Measurements from ENCODE around the gene OR52H1.

Gene OR52H1

GRCh38 chr11:5564259-5565019 is 16.1 kb upstream of the OR52H1 start:
- Histone ChIP-seq H3K27me3 (ENCODE audit: control insufficient read depth, insufficient read depth, low read length) (no peaks in the 10 kb centered on the region), H3K27ac (ENCODE audit: low read depth, low read length) (no peak overlapping the region), H3K4me3 (ENCODE audit: low read length) (no peak overlapping the region), H3K4me1 (ENCODE audit: control insufficient read depth, insufficient read depth, low read length) (no peaks in the 10 kb centered on the region), H3K9ac (ENCODE audit: low read length) (no peak overlapping the region), H3K36me3 (ENCODE audit: control insufficient read depth, insufficient read depth, low read length) (no peaks in the 10 kb centered on the region)

DNA sequence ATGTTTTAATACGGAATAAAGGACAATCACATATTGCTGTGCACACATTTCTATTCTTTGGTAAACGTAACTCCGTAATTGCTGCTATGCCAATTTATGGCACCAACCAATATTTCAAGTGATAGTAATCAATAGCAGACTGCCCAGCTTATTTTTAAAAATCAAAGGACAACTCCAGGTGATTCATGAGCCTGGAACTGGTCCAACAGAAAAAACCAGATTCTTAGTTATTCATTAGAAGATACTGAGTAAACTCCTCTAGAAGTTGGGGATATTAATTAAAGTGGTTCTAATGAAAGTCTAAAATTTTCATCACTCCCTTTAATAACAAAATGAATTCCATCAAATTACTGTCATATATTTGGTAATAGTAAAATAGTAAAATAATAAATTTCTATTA is 9.4 kb upstream of the OR52H1 start:
- Histone ChIP-seq H3K4me1 (ENCODE audit: control insufficient read depth, insufficient read depth, low read length) (no peaks in the 10 kb centered on the region), H3K27ac (ENCODE audit: low read depth, low read length) (no peak overlapping the region), H3K4me3 (ENCODE audit: low read length) (no peak overlapping the region), H3K27me3 (ENCODE audit: control insufficient read depth, insufficient read depth, low read length) (no peaks in the 10 kb centered on the region), H3K9ac (ENCODE audit: low read length) (no peak overlapping the region), H3K36me3 (ENCODE audit: control insufficient read depth, insufficient read depth, low read length) (no peaks in the 10 kb centered on the region)

DNA sequence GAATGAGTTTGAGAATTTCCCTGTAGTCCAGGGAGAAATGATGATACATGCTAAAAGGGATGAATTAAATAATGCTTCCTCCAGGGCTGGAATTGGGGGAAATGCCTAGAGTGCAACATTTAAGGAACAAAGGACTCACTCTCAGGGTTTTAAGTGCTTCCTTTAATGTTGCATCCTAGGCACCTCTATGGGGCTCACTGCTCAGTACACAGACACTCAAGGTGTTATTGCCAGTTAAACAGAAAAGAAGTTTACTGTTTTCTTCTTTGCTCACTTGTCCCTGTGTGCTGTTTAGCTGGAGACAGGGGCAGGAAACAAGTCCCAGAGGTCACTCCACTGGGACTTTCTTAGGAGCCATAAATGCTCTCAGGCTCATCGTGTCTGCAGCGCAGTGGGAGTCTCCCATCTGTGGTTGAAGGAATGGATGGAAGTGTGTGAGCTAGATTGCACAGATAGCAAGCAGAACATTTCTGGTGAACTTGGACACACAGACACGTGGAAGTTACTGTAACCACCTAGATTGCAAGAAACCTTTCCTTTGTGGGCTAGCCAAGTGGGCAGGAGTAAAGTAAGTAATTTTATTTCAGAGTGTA is 8.4 kb upstream of the OR52H1 start:
- no peak overlapping the region for H3K9ac ChIP-seq (ENCODE audit: low read length)
- no peaks in the 10 kb centered on the region for H3K4me1 ChIP-seq (ENCODE audit: control insufficient read depth, insufficient read depth, low read length)
- no peak overlapping the region for H3K4me3 ChIP-seq (ENCODE audit: low read length)
- no peak overlapping the region for H3K27ac ChIP-seq (ENCODE audit: low read depth, low read length)
- no peaks in the 10 kb centered on the region for H3K36me3 ChIP-seq (ENCODE audit: control insufficient read depth, insufficient read depth, low read length)
- H3K27me3 ChIP-seq (ENCODE audit: control insufficient read depth, insufficient read depth, low read length) = no peaks in the 10 kb centered on the region

DNA sequence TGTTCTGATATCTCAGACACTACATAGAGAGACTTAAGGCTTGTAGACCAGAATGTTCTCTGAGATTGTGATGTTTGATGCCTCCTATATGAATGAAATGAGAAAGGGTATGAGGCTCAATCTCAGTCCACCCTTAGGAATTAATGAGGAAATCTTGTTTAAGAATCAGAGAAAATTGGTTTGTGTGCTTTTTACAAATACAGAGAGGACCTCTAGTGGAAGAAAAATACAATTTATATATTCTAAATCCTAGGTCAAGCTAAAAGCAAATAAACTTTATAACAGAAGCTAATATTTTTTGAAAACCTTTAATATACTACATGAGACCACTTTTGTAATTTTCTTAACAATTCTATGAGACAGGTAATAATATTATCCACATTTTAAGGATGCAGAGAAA is 5.0 kb upstream of the OR52H1 start:
- H3K4me1 ChIP-seq (ENCODE audit: control insufficient read depth, insufficient read depth, low read length) = no peaks in the 10 kb centered on the region
- no peaks in the 10 kb centered on the region for H3K27me3 ChIP-seq (ENCODE audit: control insufficient read depth, insufficient read depth, low read length)
- H3K9ac ChIP-seq (ENCODE audit: low read length) = no peak overlapping the region
- no peak overlapping the region for H3K4me3 ChIP-seq (ENCODE audit: low read length)
- H3K36me3 ChIP-seq (ENCODE audit: control insufficient read depth, insufficient read depth, low read length) = no peaks in the 10 kb centered on the region
- H3K27ac ChIP-seq (ENCODE audit: low read depth, low read length) = no peak overlapping the region

DNA sequence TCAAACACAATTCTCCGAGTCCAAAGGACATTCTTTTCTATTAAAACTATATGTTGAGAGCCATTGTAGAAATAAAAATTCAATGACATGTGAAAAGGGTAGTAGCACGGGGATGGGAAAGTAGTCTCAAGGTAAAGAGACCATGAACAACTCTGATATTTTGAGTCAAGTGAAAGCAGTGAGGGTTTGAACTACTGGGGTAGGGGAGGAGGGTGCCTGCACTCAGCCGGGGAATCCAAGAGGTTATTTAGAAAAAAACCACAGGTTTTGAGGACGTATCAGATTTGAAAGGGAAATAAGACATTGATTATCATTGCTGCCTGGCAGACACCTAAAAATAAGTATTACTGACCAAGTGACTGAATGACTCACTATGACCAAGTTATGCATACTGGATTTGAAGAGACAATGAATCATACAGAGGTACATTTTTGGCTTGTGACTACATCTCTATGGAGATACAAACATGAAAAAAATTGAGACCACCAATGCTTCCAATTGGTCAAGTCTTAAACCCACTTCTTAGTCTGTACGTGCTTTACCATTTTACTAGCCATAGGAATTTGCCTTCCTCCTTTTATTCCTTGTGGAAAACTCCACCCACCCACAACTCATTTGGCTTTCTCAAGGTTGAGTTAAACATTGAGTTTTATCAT is 2.2 kb upstream of the OR52H1 start:
- Histone ChIP-seq H3K9ac (ENCODE audit: low read length) (no peak overlapping the region), H3K4me1 (ENCODE audit: control insufficient read depth, insufficient read depth, low read length) (no peaks in the 10 kb centered on the region), H3K27ac (ENCODE audit: low read depth, low read length) (no peak overlapping the region), H3K36me3 (ENCODE audit: control insufficient read depth, insufficient read depth, low read length) (no peaks in the 10 kb centered on the region), H3K27me3 (ENCODE audit: control insufficient read depth, insufficient read depth, low read length) (no peaks in the 10 kb centered on the region), H3K4me3 (ENCODE audit: low read length) (no peak overlapping the region)

- H3K27me3 ChIP-seq (ENCODE audit: control insufficient read depth, insufficient read depth, low read length) = no peaks in the 10 kb centered on the region
- H3K9ac ChIP-seq (ENCODE audit: low read length) = no peak overlapping the region
- no peak overlapping the region for H3K4me3 ChIP-seq (ENCODE audit: low read length)
- H3K27ac ChIP-seq (ENCODE audit: low read depth, low read length) = no peak overlapping the region
- H3K36me3 ChIP-seq (ENCODE audit: control insufficient read depth, insufficient read depth, low read length) = no peaks in the 10 kb centered on the region
- H3K4me1 ChIP-seq (ENCODE audit: control insufficient read depth, insufficient read depth, low read length) = no peaks in the 10 kb centered on the region
Observed at GRCh38 chr11:5547982-5548381, 358 bp downstream of the OR52H1 start.

DNA sequence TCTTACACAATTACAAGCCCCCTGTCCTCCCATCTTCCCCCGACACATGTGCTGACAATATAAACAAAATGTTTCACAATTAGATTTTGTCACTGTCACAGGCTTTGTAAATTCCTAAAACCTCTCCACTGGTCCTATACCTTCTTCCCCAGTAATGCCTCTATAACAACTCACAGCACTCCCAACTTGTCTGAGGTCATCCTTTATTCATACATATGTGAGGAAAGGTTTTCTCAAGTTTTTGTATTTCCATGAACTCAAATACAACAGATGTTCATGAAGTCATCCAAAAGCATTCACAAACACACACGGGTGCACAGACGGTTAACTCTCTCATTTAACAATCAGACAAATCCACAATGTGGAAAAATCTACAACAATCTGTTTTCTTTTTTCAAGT is 1.9 kb downstream of the OR52H1 start:
- H3K36me3 ChIP-seq (ENCODE audit: control insufficient read depth, insufficient read depth, low read length) = no peaks in the 10 kb centered on the region
- no peaks in the 10 kb centered on the region for H3K4me1 ChIP-seq (ENCODE audit: control insufficient read depth, insufficient read depth, low read length)
- H3K27ac ChIP-seq (ENCODE audit: low read depth, low read length) = no peak overlapping the region
- H3K9ac ChIP-seq (ENCODE audit: low read length) = no peak overlapping the region
- no peak overlapping the region for H3K4me3 ChIP-seq (ENCODE audit: low read length)
- no peaks in the 10 kb centered on the region for H3K27me3 ChIP-seq (ENCODE audit: control insufficient read depth, insufficient read depth, low read length)

DNA sequence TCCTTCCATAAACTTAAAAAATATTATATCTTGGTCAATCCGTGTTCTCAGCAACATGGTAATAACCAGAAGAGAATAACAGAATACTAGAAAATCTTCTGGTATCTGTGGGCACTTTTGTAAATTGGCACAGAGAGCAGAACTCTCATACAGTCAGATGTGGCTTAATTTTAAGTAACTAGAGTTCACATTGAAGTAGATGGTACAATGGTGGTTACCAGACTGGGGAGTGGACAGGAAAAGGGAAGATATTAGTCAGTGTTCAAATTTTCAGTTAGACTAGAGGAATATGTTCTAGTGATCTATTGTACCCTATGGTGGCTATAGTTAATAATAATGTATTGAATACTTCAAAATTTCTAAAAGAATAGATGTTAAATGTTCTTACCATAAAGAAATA is 6.9 kb downstream of the OR52H1 start:
- Histone ChIP-seq H3K27me3 (ENCODE audit: control insufficient read depth, insufficient read depth, low read length) (no peaks in the 10 kb centered on the region), H3K4me1 (ENCODE audit: control insufficient read depth, insufficient read depth, low read length) (no peaks in the 10 kb centered on the region), H3K9ac (ENCODE audit: low read length) (no peak overlapping the region), H3K36me3 (ENCODE audit: control insufficient read depth, insufficient read depth, low read length) (no peaks in the 10 kb centered on the region), H3K27ac (ENCODE audit: low read depth, low read length) (no peak overlapping the region), H3K4me3 (ENCODE audit: low read length) (no peak overlapping the region)

- H3K9ac ChIP-seq (ENCODE audit: low read length) = no peak overlapping the region
- H3K4me1 ChIP-seq (ENCODE audit: control insufficient read depth, insufficient read depth, low read length) = no peaks in the 10 kb centered on the region
- H3K27ac ChIP-seq (ENCODE audit: low read depth, low read length) = no peak overlapping the region
- no peaks in the 10 kb centered on the region for H3K36me3 ChIP-seq (ENCODE audit: control insufficient read depth, insufficient read depth, low read length)
- no peak overlapping the region for H3K4me3 ChIP-seq (ENCODE audit: low read length)
- H3K27me3 ChIP-seq (ENCODE audit: control insufficient read depth, insufficient read depth, low read length) = no peaks in the 10 kb centered on the region
Observed at GRCh38 chr11:5536482-5536881, 11.9 kb downstream of the OR52H1 start.

- Histone ChIP-seq H3K27me3 (ENCODE audit: control insufficient read depth, insufficient read depth, low read length) (no peaks in the 10 kb centered on the region), H3K4me3 (ENCODE audit: low read length) (no peak overlapping the region), H3K27ac (ENCODE audit: low read depth, low read length) (no peak overlapping the region), H3K9ac (ENCODE audit: low read length) (no peak overlapping the region), H3K4me1 (ENCODE audit: control insufficient read depth, insufficient read depth, low read length) (no peaks in the 10 kb centered on the region), H3K36me3 (ENCODE audit: control insufficient read depth, insufficient read depth, low read length) (no peaks in the 10 kb centered on the region)
Observed at GRCh38 chr11:5534046-5534445, 14.3 kb downstream of the OR52H1 start.

GRCh38 chr11:5531053-5531831 is 17.1 kb downstream of the OR52H1 start:
- Histone ChIP-seq H3K4me1 (ENCODE audit: control insufficient read depth, insufficient read depth, low read length) (no peaks in the 10 kb centered on the region), H3K27me3 (ENCODE audit: control insufficient read depth, insufficient read depth, low read length) (no peaks in the 10 kb centered on the region), H3K27ac (ENCODE audit: low read depth, low read length) (no peak overlapping the region), H3K36me3 (ENCODE audit: control insufficient read depth, insufficient read depth, low read length) (no peaks in the 10 kb centered on the region), H3K9ac (ENCODE audit: low read length) (no peak overlapping the region), H3K4me3 (ENCODE audit: low read length) (no peak overlapping the region)

- H3K36me3 ChIP-seq (ENCODE audit: control insufficient read depth, insufficient read depth, low read length) = no peaks in the 10 kb centered on the region
- H3K4me1 ChIP-seq (ENCODE audit: control insufficient read depth, insufficient read depth, low read length) = no peaks in the 10 kb centered on the region
- no peak overlapping the region for H3K9ac ChIP-seq (ENCODE audit: low read length)
- no peak overlapping the region for H3K4me3 ChIP-seq (ENCODE audit: low read length)
- H3K27me3 ChIP-seq (ENCODE audit: control insufficient read depth, insufficient read depth, low read length) = no peaks in the 10 kb centered on the region
- no peak overlapping the region for H3K27ac ChIP-seq (ENCODE audit: low read depth, low read length)
Observed at GRCh38 chr11:5528495-5528894, 19.8 kb downstream of the OR52H1 start.

Measured in rectal smooth muscle tissue (tissue), 1 donor.